GM18508 (cell line): ENCODE measurements around the gene DCUN1D2.
"Not testable (repeated sequence)": the region's sequence is repeated elsewhere in the genome, so short reads cannot be mapped to it uniquely, and the experiment has no call there.

Source experiments
- ATAC-seq: cut with Tn5 transposase; IDR thresholded peaks from one replicate; pipeline ENCODE4 v1.9.1; 2021; ENCODE audit warnings: moderate number of reproducible peaks; ENCODE audit not compliant: insufficient read depth, unreplicated experiment

The DCUN1D2 gene

GRCh38 chr13:113449693-113450347 lies 40.7 kb downstream of the DCUN1D2 start:
- ATAC-seq = no peak

GRCh38 chr13:113448885-113449692 lies 41.4 kb downstream of the DCUN1D2 start:
- peak; percentile 52 for ATAC-seq

- no peak for ATAC-seq
Measured at GRCh38 chr13:113448545-113448884, 42.0 kb downstream of the DCUN1D2 start.

GRCh38 chr13:113447596-113447995 lies 42.9 kb downstream of the DCUN1D2 start:
- no peak for ATAC-seq

GRCh38 chr13:113446488-113446854 lies 44.0 kb downstream of the DCUN1D2 start:
- no peak for ATAC-seq

GRCh38 chr13:113445791-113446487 lies 44.6 kb downstream of the DCUN1D2 start:
- ATAC-seq = no peak

GRCh38 chr13:113443991-113444390 lies 46.5 kb downstream of the DCUN1D2 start:
- no peak for ATAC-seq

- no peak for ATAC-seq
Measured at GRCh38 chr13:113442985-113443362, 47.5 kb downstream of the DCUN1D2 start.

GRCh38 chr13:113442354-113442984 lies 48.0 kb downstream of the DCUN1D2 start:
- ATAC-seq = no peak

- ATAC-seq = no peak
Measured at GRCh38 chr13:113441661-113442060, 48.9 kb downstream of the DCUN1D2 start.

- no peak for ATAC-seq
Measured at GRCh38 chr13:113437408-113438010, 53.0 kb downstream of the DCUN1D2 start.

GRCh38 chr13:113436866-113437265 lies 53.6 kb downstream of the DCUN1D2 start:
- not testable (repeated sequence) for ATAC-seq

GRCh38 chr13:113435907-113436306 lies 54.6 kb downstream of the DCUN1D2 start:
- not testable (repeated sequence) for ATAC-seq

- no peak for ATAC-seq
Measured at GRCh38 chr13:113433391-113433916, 57.1 kb downstream of the DCUN1D2 start.

- no peak for ATAC-seq
Measured at GRCh38 chr13:113432506-113433270, 57.8 kb downstream of the DCUN1D2 start.

- ATAC-seq = no peak
Measured at GRCh38 chr13:113431171-113431570, 59.3 kb downstream of the DCUN1D2 start.

- ATAC-seq = no peak
Measured at GRCh38 chr13:113430378-113431110, 60.0 kb downstream of the DCUN1D2 start.

- ATAC-seq = no peak
Measured at GRCh38 chr13:113429608-113429985, 60.9 kb downstream of the DCUN1D2 start.
